ENCODE results near the gene NKX6-2. TPM values are rescaled to one million over a fixed set of nuclear protein-coding genes. Genes with fewer than 3 reads are reported as not detected.

The NKX6-2 gene
- total and polyA plus RNA-seq, 4 donors: 0.07 to 7.1 TPM; not detected in 2

- H3K4me1 ChIP-seq (ENCODE audit: control insufficient read depth in 4 of 4, insufficient read depth in 4 of 4, low read length in 3 of 4): no peaks in the 10 kb centered on the region
- no peaks in the 10 kb centered on the region for H3K9me3 ChIP-seq (ENCODE audit: control insufficient read depth in 4 of 4, low read length in 3 of 4)
- no peaks in the 10 kb centered on the region for H3K27me3 ChIP-seq (ENCODE audit: control insufficient read depth in 4 of 4, insufficient read depth in 4 of 4, low read length in 3 of 4)
- no peaks in the 10 kb centered on the region for H3K36me3 ChIP-seq (ENCODE audit: control insufficient read depth in 4 of 4, insufficient read depth in 3 of 4, low read depth in 1 of 4, low read length in 3 of 4)
- 82% methylated on average over 8 of the region's 8 CpGs for WGBS
- no peak overlapping the region for H3K9ac ChIP-seq (ENCODE audit: low read depth in 1 of 2, low read length in 2 of 2)
- no peak overlapping the region for H3K27ac ChIP-seq (ENCODE audit: low read depth in 1 of 2, low read length in 2 of 2)
- H3K4me3 ChIP-seq (ENCODE audit: low read depth in 1 of 3, low read length in 3 of 3): no peak overlapping the region
- no peak for TF ChIP-seq FOXA1 (IDR thresholded peaks at IDR 0.05)
- no peak for TF ChIP-seq RAD21 (IDR thresholded peaks at IDR 0.05)
- no peak for TF ChIP-seq HNF4G (IDR thresholded peaks at IDR 0.05)
- no peak for TF ChIP-seq SP1 (IDR thresholded peaks at IDR 0.05)
- no peak for TF ChIP-seq HNF4A (conservative IDR thresholded peaks at IDR 0.05)
- TF ChIP-seq ATF3 (IDR thresholded peaks at IDR 0.05): no peak
- no peak for TF ChIP-seq JUND (IDR thresholded peaks at IDR 0.05)
- no peak for TF ChIP-seq NR2F2 (IDR thresholded peaks at IDR 0.05)
- no peak for TF ChIP-seq ZBTB33 (IDR thresholded peaks at IDR 0.05)
- TF ChIP-seq FOXA2 (IDR thresholded peaks at IDR 0.05): no peak
- TF ChIP-seq TAF1 (conservative IDR thresholded peaks at IDR 0.05): no peak
- TF ChIP-seq EGR1 (IDR thresholded peaks at IDR 0.05; ENCODE audit: low read depth in 2 of 2): no peak
- no peak for TF ChIP-seq CTCF (IDR thresholded peaks at IDR 0.05; ENCODE audit: low read depth, low read length, missing input control)
- no peak for TF ChIP-seq REST (IDR thresholded peaks at IDR 0.05)
- no peak for DNase-seq (ENCODE audit: low spot score)
Measured at GRCh38 chr10:132829403-132829802, 43.5 kb upstream of the NKX6-2 start.

GRCh38 chr10:132828681-132829080, 42.7 kb upstream of the NKX6-2 start:
- no peak overlapping the region for H3K4me3 ChIP-seq (ENCODE audit: low read depth in 1 of 3, low read length in 3 of 3)
- no peaks in the 10 kb centered on the region for H3K4me1 ChIP-seq (ENCODE audit: control insufficient read depth in 4 of 4, insufficient read depth in 4 of 4, low read length in 3 of 4)
- no peak overlapping the region for H3K27ac ChIP-seq (ENCODE audit: low read depth in 1 of 2, low read length in 2 of 2)
- no peak for TF ChIP-seq TAF1 (conservative IDR thresholded peaks at IDR 0.05)
- no peak for TF ChIP-seq ZBTB33 (IDR thresholded peaks at IDR 0.05)
- TF ChIP-seq MAX (IDR thresholded peaks at IDR 0.05): no peak
- TF ChIP-seq REST (IDR thresholded peaks at IDR 0.05): no peak
- TF ChIP-seq EGR1 (IDR thresholded peaks at IDR 0.05; ENCODE audit: low read depth in 2 of 2): no peak
- TF ChIP-seq RXRA (IDR thresholded peaks at IDR 0.05): no peak
- no peak for TF ChIP-seq HNF4A (conservative IDR thresholded peaks at IDR 0.05)
- no peak for TF ChIP-seq FOXA2 (IDR thresholded peaks at IDR 0.05)
- no peak for TF ChIP-seq GABPA (IDR thresholded peaks at IDR 0.05 in 1 of 2, conservative IDR thresholded peaks at IDR 0.05 in 1 of 2)
- no peaks in the 10 kb centered on the region for H3K27me3 ChIP-seq (ENCODE audit: control insufficient read depth in 4 of 4, insufficient read depth in 4 of 4, low read length in 3 of 4)
- H3K9me3 ChIP-seq (ENCODE audit: control insufficient read depth in 4 of 4, low read length in 3 of 4): no peaks in the 10 kb centered on the region
- no peak for DNase-seq (ENCODE audit: low spot score)
- no peak overlapping the region for H3K9ac ChIP-seq (ENCODE audit: low read depth in 1 of 2, low read length in 2 of 2)
- WGBS: 92% methylated on average over 20 of the region's 20 CpGs
- no peaks in the 10 kb centered on the region for H3K36me3 ChIP-seq (ENCODE audit: control insufficient read depth in 4 of 4, insufficient read depth in 3 of 4, low read depth in 1 of 4, low read length in 3 of 4)
